Measurements from ENCODE around the gene TEX50. TPM values are rescaled to one million over a fixed set of nuclear protein-coding genes. Genes with fewer than 3 reads are reported as not detected.
"Not testable (repeated sequence)": the region's sequence is repeated elsewhere in the genome, so short reads cannot be mapped to it uniquely, and the experiment has no call there.

The TEX50 gene
- total RNA-seq, 1 experiment from 2014 or later: not detected

GRCh38 chr1:173661763-173662162, 26.6 kb downstream of the TEX50 start:
- DNase-seq (ENCODE audit: low read depth): no peak

- DNase-seq (ENCODE audit: low read depth): no peak
Observed at GRCh38 chr1:173663159-173663558, 28.0 kb downstream of the TEX50 start.

- DNase-seq (ENCODE audit: low read depth): peak; percentile 58
Observed at GRCh38 chr1:173666646-173667045, 31.5 kb downstream of the TEX50 start.

- no peak for DNase-seq (ENCODE audit: low read depth)
Observed at GRCh38 chr1:173669491-173669941, 34.4 kb downstream of the TEX50 start, which contains the start of gene ANKRD45. TSS of gene ANKRD45 (minus strand) at chr1:173669851. CDS start at chr1:173659418, 10,433 bp downstream.

- not testable (repeated sequence) for DNase-seq (ENCODE audit: low read depth)
Observed at GRCh38 chr1:173674496-173674895, 39.4 kb downstream of the TEX50 start.

- DNase-seq (ENCODE audit: low read depth): not testable (repeated sequence)
Observed at GRCh38 chr1:173680152-173680551, 45.0 kb downstream of the TEX50 start.

GRCh38 chr1:173682184-173682583, 47.0 kb downstream of the TEX50 start:
- no peak for DNase-seq (ENCODE audit: low read depth)

GRCh38 chr1:173683838-173684237, 48.7 kb downstream of the TEX50 start:
- DNase-seq (ENCODE audit: low read depth): not testable (repeated sequence)

- DNase-seq (ENCODE audit: low read depth): not testable (repeated sequence)
Observed at GRCh38 chr1:173685121-173685520, 50.0 kb downstream of the TEX50 start.

Other genes starting within 250 kb of the TEX50 start
- gene PRDX6, start 158.0 kb upstream of the TEX50 start, total RNA-seq (2014; rRNA removed; shearing (Covaris generic)): 185 and 243 TPM in 2 replicates
- not detected in 2 replicates for gene SLC9C2, start 32.3 kb upstream of the TEX50 start, total RNA-seq (2014; rRNA removed; shearing (Covaris generic))
- gene ANKRD45, start 34.5 kb downstream of the TEX50 start, total RNA-seq (2014; rRNA removed; shearing (Covaris generic)): 0.05 TPM in 1 of 2 replicates, not detected in the other
- 12.4 and 12.6 TPM in 2 replicates for gene KLHL20, start 79.6 kb downstream of the TEX50 start, total RNA-seq (2014; rRNA removed; shearing (Covaris generic))
- 51.1 and 60.6 TPM in 2 replicates for gene DARS2, start 189.3 kb downstream of the TEX50 start, total RNA-seq (2014; rRNA removed; shearing (Covaris generic))
- gene CENPL, start 189.5 kb downstream of the TEX50 start, total RNA-seq (2014; rRNA removed; shearing (Covaris generic)): 24.8 and 28.0 TPM in 2 replicates
- 409 and 619 TPM in 2 replicates for gene GAS5, start 232.7 kb downstream of the TEX50 start, total RNA-seq (2014; rRNA removed; shearing (Covaris generic))
- 3.6 and 3.8 TPM in 2 replicates for gene ZBTB37, start 233.0 kb downstream of the TEX50 start, total RNA-seq (2014; rRNA removed; shearing (Covaris generic))

Data from HT1080 (cell line).